ENCODE measurements around the gene MBNL3. TPM values are rescaled to one million over a fixed set of nuclear protein-coding genes. Genes with fewer than 3 reads are reported as not detected.

MBNL3 gene
- total RNA-seq, 1 donor from 2014 or later: 47.0 TPM

GRCh38 chrX:132353430-132353829 lies 135.4 kb downstream of the MBNL3 start:
- intact Hi-C loops (cut with micrococcal nuclease): no loop called here
- DNase-seq (no peak), ATAC-seq (ENCODE audit: low read depth) (no peak)
- Mint-ChIP-seq H3K4me3 (no peak overlapping the region), H3K36me3 (ENCODE audit: low read depth) (no peaks in the 10 kb centered on the region), H3K9me3 (no peaks in the 10 kb centered on the region), H3K4me1 (no peaks in the 10 kb centered on the region), H3K27ac (no peak overlapping the region), H3K27me3 (no peaks in the 10 kb centered on the region)
- no peak for TF ChIP-seq CTCF (IDR thresholded peaks at IDR 0.05)
- ChIA-PET POLR2A (no interaction called here), CTCF (no interaction called here)

- TF ChIP-seq CTCF (IDR thresholded peaks at IDR 0.05): no peak
- H3K27me3 Mint-ChIP-seq: no peaks in the 10 kb centered on the region
- intact Hi-C loops (cut with micrococcal nuclease): no loop called here
- no peaks in the 10 kb centered on the region for H3K9me3 Mint-ChIP-seq
- H3K4me3 Mint-ChIP-seq: no peak overlapping the region
- no peaks in the 10 kb centered on the region for H3K36me3 Mint-ChIP-seq (ENCODE audit: low read depth)
- POLR2A ChIA-PET: no interaction called here
- DNase-seq (no peak), ATAC-seq (ENCODE audit: low read depth) (no peak)
- H3K27ac Mint-ChIP-seq: no peak overlapping the region
- CTCF ChIA-PET: no interaction called here
- no peaks in the 10 kb centered on the region for H3K4me1 Mint-ChIP-seq
These were observed 152.7 kb downstream of the MBNL3 start for GRCh38 chrX:132336172-132336571.

GRCh38 chrX:132333351-132333750 lies 155.5 kb downstream of the MBNL3 start:
- no peaks in the 10 kb centered on the region for H3K27me3 Mint-ChIP-seq
- ATAC-seq (ENCODE audit: low read depth) (no peak), DNase-seq (no peak)
- H3K36me3 Mint-ChIP-seq (ENCODE audit: low read depth): no peaks in the 10 kb centered on the region
- no peak overlapping the region for H3K4me3 Mint-ChIP-seq
- ChIA-PET CTCF (interaction anchor here (0.6 kb wide), 1 partner anchor 38 kb away, joined by 3 read pairs; no protein-coding TSS in a partner anchor), POLR2A (no interaction called here)
- H3K9me3 Mint-ChIP-seq: no peaks in the 10 kb centered on the region
- no peak overlapping the region for H3K27ac Mint-ChIP-seq
- TF ChIP-seq CTCF (IDR thresholded peaks at IDR 0.05): no peak
- H3K4me1 Mint-ChIP-seq: no peaks in the 10 kb centered on the region
- intact Hi-C loops (cut with micrococcal nuclease): no loop called here

GRCh38 chrX:132331532-132331931 lies 157.3 kb downstream of the MBNL3 start:
- H3K4me1 Mint-ChIP-seq: no peaks in the 10 kb centered on the region
- POLR2A ChIA-PET: no interaction called here
- DNase-seq (no peak), ATAC-seq (ENCODE audit: low read depth) (no peak)
- no peak overlapping the region for H3K27ac Mint-ChIP-seq
- no peak for TF ChIP-seq CTCF (IDR thresholded peaks at IDR 0.05)
- no peaks in the 10 kb centered on the region for H3K36me3 Mint-ChIP-seq (ENCODE audit: low read depth)
- H3K9me3 Mint-ChIP-seq: no peaks in the 10 kb centered on the region
- intact Hi-C loops (cut with micrococcal nuclease): no loop called here
- CTCF ChIA-PET: no interaction called here
- no peak overlapping the region for H3K4me3 Mint-ChIP-seq
- no peaks in the 10 kb centered on the region for H3K27me3 Mint-ChIP-seq

- DNase-seq (no peak), ATAC-seq (ENCODE audit: low read depth) (no peak)
- ChIA-PET POLR2A (no interaction called here), CTCF (no interaction called here)
- no peaks in the 10 kb centered on the region for H3K36me3 Mint-ChIP-seq (ENCODE audit: low read depth)
- no peaks in the 10 kb centered on the region for H3K27me3 Mint-ChIP-seq
- no peaks in the 10 kb centered on the region for H3K4me1 Mint-ChIP-seq
- no peak overlapping the region for H3K27ac Mint-ChIP-seq
- no peak overlapping the region for H3K4me3 Mint-ChIP-seq
- TF ChIP-seq CTCF (IDR thresholded peaks at IDR 0.05): no peak
- intact Hi-C loops (cut with micrococcal nuclease): no loop called here
- no peaks in the 10 kb centered on the region for H3K9me3 Mint-ChIP-seq
These were observed 157.8 kb downstream of the MBNL3 start for GRCh38 chrX:132331000-132331399.
